OCI-LY7 (cell line): ENCODE measurements around the gene RELN.

ENCODE experiments used
- EZH2phosphoT487 ChIP-seq: fragments of 200-600 bp; sonication (generic); IDR thresholded peaks from 2 replicates; pipeline ENCODE4 v1.6.1; 2018; ENCODE audit warnings: low read depth, borderline replicate concordance, mild to moderate bottlenecking, mixed run types, antibody characterized with exemption, low read length, moderate library complexity, mixed read lengths
- TF ChIP-seq, protein P1 (sequence below): fragments of 200-600 bp; sonication (generic); conservative IDR thresholded peaks from 2 replicates; pipeline ENCODE4 v1.5.1; 2014; ENCODE audit warnings: mild to moderate bottlenecking, antibody characterized with exemption, low read length, moderate library complexity, mixed read lengths

DNA sequence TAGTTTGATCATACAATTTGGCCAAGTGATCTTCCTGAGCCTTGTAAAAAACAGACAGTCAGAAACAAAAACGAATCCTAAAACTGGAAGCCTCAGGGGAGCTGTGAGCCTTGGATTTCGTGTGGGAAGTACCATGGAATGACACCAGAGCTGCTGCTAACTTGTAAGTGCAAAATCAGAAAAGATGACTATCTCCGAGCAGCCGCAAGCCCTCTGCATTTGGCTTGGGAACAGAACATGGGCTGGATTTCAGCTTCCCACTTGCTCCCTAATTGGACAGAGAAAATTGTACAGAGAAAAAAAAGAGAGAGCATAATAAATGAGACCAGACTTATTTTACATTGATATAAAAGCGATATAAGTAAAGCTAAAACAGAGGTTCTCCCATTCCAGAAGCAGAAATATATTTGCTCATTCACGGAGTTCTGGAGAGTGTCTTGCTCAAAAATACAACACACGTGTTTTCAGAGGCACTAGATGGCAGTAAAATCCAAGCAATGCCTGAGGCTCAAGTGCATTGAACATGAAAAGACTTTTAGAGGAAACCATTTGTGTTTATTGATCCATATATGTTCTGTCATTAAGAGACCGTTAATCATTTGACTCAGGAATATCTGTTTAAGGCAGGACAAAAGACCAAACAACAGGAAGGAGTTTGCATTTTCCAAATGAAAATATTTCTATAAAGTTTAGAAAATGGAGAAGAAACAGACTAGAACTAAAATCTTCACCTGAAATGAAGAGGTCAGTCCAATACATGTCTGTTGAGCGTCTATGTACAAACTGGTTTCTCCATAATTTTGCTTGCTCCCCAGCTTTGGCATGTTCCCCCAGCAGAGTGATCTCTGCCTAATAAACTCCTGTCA, 465.2 kb downstream of the RELN start:
- TF ChIP-seq, protein P1, sequence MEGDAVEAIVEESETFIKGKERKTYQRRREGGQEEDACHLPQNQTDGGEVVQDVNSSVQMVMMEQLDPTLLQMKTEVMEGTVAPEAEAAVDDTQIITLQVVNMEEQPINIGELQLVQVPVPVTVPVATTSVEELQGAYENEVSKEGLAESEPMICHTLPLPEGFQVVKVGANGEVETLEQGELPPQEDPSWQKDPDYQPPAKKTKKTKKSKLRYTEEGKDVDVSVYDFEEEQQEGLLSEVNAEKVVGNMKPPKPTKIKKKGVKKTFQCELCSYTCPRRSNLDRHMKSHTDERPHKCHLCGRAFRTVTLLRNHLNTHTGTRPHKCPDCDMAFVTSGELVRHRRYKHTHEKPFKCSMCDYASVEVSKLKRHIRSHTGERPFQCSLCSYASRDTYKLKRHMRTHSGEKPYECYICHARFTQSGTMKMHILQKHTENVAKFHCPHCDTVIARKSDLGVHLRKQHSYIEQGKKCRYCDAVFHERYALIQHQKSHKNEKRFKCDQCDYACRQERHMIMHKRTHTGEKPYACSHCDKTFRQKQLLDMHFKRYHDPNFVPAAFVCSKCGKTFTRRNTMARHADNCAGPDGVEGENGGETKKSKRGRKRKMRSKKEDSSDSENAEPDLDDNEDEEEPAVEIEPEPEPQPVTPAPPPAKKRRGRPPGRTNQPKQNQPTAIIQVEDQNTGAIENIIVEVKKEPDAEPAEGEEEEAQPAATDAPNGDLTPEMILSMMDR: peak; percentile 70
- TF ChIP-seq EZH2phosphoT487: no peak
